ENCODE data around the gene MCOLN2.

DNA sequence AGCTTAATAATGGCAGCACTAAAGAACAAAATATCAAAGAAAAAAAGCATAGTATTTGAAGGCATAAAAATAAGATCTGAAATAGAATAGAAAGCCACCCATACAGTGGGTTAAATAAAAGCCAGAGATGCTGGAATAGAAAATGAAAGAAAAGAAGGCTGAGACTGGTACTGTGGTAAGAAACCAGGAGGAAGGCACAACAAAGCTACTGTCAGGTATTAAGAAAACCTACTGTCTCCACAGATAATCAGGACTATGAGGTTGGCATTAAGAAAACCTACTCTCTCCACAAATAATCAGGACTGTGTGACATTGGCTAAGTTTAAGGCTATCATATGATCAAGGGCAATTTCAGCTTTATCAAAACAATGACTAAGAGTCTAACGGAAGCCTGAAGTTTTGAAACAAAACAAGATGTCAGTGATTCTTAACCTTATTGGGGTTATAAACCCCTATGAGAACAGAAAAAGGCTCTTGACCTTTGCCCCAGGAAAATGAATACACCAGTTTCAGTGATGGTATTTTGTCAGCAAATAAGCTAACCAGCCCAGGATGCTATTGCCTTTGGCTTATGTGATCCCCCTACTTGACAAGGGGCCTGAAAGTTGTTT lies 24.4 kb downstream of the MCOLN2 start:
- TF ChIP-seq EZH2 (IDR thresholded peaks at IDR 0.05; ENCODE audit: borderline replicate concordance, insufficient read depth, low read length, poor library complexity, severe bottlenecking): no peak
- TF ChIP-seq, protein P1, sequence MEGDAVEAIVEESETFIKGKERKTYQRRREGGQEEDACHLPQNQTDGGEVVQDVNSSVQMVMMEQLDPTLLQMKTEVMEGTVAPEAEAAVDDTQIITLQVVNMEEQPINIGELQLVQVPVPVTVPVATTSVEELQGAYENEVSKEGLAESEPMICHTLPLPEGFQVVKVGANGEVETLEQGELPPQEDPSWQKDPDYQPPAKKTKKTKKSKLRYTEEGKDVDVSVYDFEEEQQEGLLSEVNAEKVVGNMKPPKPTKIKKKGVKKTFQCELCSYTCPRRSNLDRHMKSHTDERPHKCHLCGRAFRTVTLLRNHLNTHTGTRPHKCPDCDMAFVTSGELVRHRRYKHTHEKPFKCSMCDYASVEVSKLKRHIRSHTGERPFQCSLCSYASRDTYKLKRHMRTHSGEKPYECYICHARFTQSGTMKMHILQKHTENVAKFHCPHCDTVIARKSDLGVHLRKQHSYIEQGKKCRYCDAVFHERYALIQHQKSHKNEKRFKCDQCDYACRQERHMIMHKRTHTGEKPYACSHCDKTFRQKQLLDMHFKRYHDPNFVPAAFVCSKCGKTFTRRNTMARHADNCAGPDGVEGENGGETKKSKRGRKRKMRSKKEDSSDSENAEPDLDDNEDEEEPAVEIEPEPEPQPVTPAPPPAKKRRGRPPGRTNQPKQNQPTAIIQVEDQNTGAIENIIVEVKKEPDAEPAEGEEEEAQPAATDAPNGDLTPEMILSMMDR (IDR thresholded peaks at IDR 0.05; ENCODE audit: poor library complexity, severe bottlenecking): no peak
- TF ChIP-seq POLR2AphosphoS5 (IDR thresholded peaks at IDR 0.05): no peak
- TF ChIP-seq MXI1 (conservative IDR thresholded peaks at IDR 0.05; ENCODE audit: poor library complexity, severe bottlenecking): no peak
- TF ChIP-seq RAD21 (conservative IDR thresholded peaks at IDR 0.05): no peak
- TF ChIP-seq, protein P2, sequence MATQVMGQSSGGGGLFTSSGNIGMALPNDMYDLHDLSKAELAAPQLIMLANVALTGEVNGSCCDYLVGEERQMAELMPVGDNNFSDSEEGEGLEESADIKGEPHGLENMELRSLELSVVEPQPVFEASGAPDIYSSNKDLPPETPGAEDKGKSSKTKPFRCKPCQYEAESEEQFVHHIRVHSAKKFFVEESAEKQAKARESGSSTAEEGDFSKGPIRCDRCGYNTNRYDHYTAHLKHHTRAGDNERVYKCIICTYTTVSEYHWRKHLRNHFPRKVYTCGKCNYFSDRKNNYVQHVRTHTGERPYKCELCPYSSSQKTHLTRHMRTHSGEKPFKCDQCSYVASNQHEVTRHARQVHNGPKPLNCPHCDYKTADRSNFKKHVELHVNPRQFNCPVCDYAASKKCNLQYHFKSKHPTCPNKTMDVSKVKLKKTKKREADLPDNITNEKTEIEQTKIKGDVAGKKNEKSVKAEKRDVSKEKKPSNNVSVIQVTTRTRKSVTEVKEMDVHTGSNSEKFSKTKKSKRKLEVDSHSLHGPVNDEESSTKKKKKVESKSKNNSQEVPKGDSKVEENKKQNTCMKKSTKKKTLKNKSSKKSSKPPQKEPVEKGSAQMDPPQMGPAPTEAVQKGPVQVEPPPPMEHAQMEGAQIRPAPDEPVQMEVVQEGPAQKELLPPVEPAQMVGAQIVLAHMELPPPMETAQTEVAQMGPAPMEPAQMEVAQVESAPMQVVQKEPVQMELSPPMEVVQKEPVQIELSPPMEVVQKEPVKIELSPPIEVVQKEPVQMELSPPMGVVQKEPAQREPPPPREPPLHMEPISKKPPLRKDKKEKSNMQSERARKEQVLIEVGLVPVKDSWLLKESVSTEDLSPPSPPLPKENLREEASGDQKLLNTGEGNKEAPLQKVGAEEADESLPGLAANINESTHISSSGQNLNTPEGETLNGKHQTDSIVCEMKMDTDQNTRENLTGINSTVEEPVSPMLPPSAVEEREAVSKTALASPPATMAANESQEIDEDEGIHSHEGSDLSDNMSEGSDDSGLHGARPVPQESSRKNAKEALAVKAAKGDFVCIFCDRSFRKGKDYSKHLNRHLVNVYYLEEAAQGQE (IDR thresholded peaks at IDR 0.05; ENCODE audit: borderline replicate concordance): no peak
- TF ChIP-seq TAF1 (IDR thresholded peaks at IDR 0.05; ENCODE audit: low read depth): no peak
- no peak for TF ChIP-seq EP300 (conservative IDR thresholded peaks at IDR 0.05; ENCODE audit: poor library complexity, severe bottlenecking)
